Measurements from ENCODE around the gene ZNF268.

- no peak for TF ChIP-seq CTCF (IDR thresholded peaks at IDR 0.05 in 2 of 3, conservative IDR thresholded peaks at IDR 0.05 in 1 of 3; ENCODE audit: borderline replicate concordance in 1 of 3, insufficient read depth in 1 of 3, low read depth in 2 of 3, low read length in 2 of 3)
- TF ChIP-seq POLR2AphosphoS5 (IDR thresholded peaks at IDR 0.05; ENCODE audit: low read depth, low read length): no peak
- TF ChIP-seq FOSL1 (IDR thresholded peaks at IDR 0.05; ENCODE audit: low read depth): no peak
Observed at GRCh38 chr12:133215724-133216123, 34.4 kb downstream of the ZNF268 start.

All from HCT116 (cell line).